ENCODE data around the gene CFD. TPM values are rescaled to one million over a fixed set of nuclear protein-coding genes. Genes with fewer than 3 reads are reported as not detected.

Gene CFD
- total RNA-seq, 1 donor from 2014 or later, result not detected

DNA sequence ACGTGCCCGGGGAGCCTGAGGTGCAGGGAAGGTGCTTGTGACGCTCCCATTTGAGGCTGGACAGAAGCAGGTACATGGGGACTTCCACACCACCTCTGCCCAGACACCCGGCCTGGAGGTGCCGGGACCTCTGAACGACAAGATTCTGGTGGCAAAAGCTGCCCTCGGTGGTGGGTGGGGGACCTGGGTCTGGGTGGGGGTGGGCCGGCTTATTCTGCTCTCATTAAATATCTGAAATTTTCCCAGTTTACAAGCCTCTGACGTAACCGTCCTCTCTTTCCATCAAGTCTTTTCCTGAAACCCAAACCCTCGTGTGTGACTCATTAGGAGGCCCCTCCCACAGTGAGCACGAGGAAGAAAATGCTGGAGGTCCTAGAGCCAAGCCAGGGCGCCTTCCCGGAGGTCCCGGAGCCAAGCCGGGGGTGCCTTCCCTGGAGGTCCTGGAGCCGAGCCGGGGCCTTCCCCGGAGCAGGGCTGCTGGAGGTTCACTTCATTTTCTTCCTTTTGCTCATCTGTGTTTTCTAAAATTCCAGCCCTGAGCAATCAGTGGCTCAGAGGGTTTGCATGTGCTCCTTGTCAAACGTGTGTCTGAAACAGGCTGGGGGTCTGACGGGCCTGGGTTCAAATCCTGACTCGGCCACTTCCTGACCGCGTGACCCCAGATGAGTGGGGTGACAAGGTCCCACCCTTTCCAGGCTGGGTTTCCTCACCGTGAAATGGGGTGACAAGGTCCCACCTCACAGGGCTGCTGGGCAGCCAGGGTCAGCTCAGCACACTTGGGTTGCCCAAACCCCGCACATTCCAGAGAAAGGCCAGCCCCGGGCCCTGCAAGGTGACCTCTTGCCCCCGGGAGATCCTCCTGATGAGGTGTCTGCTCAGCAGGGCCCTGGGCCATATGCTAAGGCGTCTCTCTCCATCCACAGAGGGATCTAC, 10.0 kb downstream of the CFD start:
- Mint-ChIP-seq H3K9me3 (no peaks in the 10 kb centered on the region), H3K4me3 (peak overlapping the region; percentile 41), H3K27ac (no peak overlapping the region), H3K4me1 (peaks cover 10% of the 10 kb centered on the region), H3K36me3 (peaks cover 11% of the 10 kb centered on the region), H3K27me3 (ENCODE audit: insufficient read depth, low read depth) (peaks cover 9% of the 10 kb centered on the region)
- Histone ChIP-seq H3K4me1 (peaks cover 7% of the 10 kb centered on the region), H3F3A (ENCODE audit: low read depth) (peaks cover 35% of the 10 kb centered on the region), H3K9ac (no peak overlapping the region), H3K27ac (no peak overlapping the region), H3K9me3 (ENCODE audit: low read depth) (no peaks in the 10 kb centered on the region), H4K20me1 (ENCODE audit: low read depth) (peaks cover 27% of the 10 kb centered on the region), H3K4me3 (no peak overlapping the region), H2AFZ (replicated peaks) (no peak overlapping the region), H3K79me2 (ENCODE audit: low read depth) (no peaks in the 10 kb centered on the region), H3K27me3 (no peaks in the 10 kb centered on the region), H3K4me2 (no peak overlapping the region), H3K36me3 (no peaks in the 10 kb centered on the region)
- no peak for DNase-seq (ENCODE audit: low spot score)
- no peak for TF ChIP-seq EZH2phosphoT487 (IDR thresholded peaks at IDR 0.05)
- no peak for TF ChIP-seq EZH2 (IDR thresholded peaks at IDR 0.05)
- no peak for TF ChIP-seq CTCF (IDR thresholded peaks at IDR 0.05)

DNA sequence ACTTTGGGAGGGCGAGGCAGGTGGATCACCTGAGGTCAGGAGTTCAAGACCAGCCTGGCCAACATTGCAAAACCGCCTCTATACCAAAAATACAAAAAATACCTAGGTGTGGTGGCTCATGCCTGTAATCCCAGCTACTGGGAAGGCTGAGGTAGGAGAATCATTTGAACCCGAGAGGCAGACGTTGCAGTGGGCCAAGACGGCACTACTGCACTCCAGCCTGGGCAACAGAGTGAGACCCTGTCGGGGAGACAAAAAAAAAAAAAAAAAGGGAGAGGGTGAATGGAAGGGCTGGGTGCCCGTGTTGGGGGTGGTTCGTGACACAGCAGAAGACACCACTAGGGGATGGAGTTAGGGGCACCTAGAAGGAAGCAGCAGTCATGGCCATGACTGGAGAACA, 10.8 kb downstream of the CFD start:
- Mint-ChIP-seq H3K27ac (peak overlapping the region; percentile 59), H3K27me3 (ENCODE audit: insufficient read depth, low read depth) (peaks cover 8% of the 10 kb centered on the region), H3K4me1 (peaks cover 10% of the 10 kb centered on the region), H3K36me3 (peaks cover 11% of the 10 kb centered on the region), H3K9me3 (no peaks in the 10 kb centered on the region), H3K4me3 (no peak overlapping the region)
- no peak for DNase-seq (ENCODE audit: low spot score)
- peaks cover 7% of the 10 kb centered on the region for H3K4me1 ChIP-seq
- peaks cover 24% of the 10 kb centered on the region for H4K20me1 ChIP-seq (ENCODE audit: low read depth)
- H3K36me3 ChIP-seq, result no peaks in the 10 kb centered on the region
- TF ChIP-seq EZH2phosphoT487 (IDR thresholded peaks at IDR 0.05), result no peak
- no peak for TF ChIP-seq CTCF (IDR thresholded peaks at IDR 0.05)
- no peak for TF ChIP-seq EZH2 (IDR thresholded peaks at IDR 0.05)
- no peak overlapping the region for H3K4me3 ChIP-seq
- no peak overlapping the region for H3K27ac ChIP-seq
- no peak overlapping the region for H2AFZ ChIP-seq (replicated peaks)
- no peaks in the 10 kb centered on the region for H3K27me3 ChIP-seq
- H3F3A ChIP-seq (ENCODE audit: low read depth), result peaks cover 35% of the 10 kb centered on the region
- H3K9me3 ChIP-seq (ENCODE audit: low read depth), result no peaks in the 10 kb centered on the region
- no peak overlapping the region for H3K4me2 ChIP-seq
- no peaks in the 10 kb centered on the region for H3K79me2 ChIP-seq (ENCODE audit: low read depth)
- H3K9ac ChIP-seq, result no peak overlapping the region

GRCh38 chr19:870963-871401, 11.5 kb downstream of the CFD start:
- Histone ChIP-seq H4K20me1 (ENCODE audit: low read depth) (peaks cover 21% of the 10 kb centered on the region), H3K4me2 (no peak overlapping the region), H3K4me1 (peaks cover 7% of the 10 kb centered on the region), H3K4me3 (no peak overlapping the region), H3K79me2 (ENCODE audit: low read depth) (no peaks in the 10 kb centered on the region), H2AFZ (replicated peaks) (no peak overlapping the region), H3K27ac (peak overlapping the region; percentile 53), H3K36me3 (no peaks in the 10 kb centered on the region), H3K27me3 (no peaks in the 10 kb centered on the region), H3K9ac (no peak overlapping the region), H3F3A (ENCODE audit: low read depth) (peaks cover 30% of the 10 kb centered on the region), H3K9me3 (ENCODE audit: low read depth) (no peaks in the 10 kb centered on the region)
- H3K9me3 Mint-ChIP-seq, result no peaks in the 10 kb centered on the region
- DNase-seq (ENCODE audit: low spot score), result no peak
- H3K27me3 Mint-ChIP-seq (ENCODE audit: insufficient read depth, low read depth), result peaks cover 5% of the 10 kb centered on the region
- TF ChIP-seq EZH2phosphoT487 (IDR thresholded peaks at IDR 0.05), result no peak
- H3K27ac Mint-ChIP-seq, result no peak overlapping the region
- H3K36me3 Mint-ChIP-seq, result peaks cover 11% of the 10 kb centered on the region
- no peak overlapping the region for H3K4me3 Mint-ChIP-seq
- peaks cover 7% of the 10 kb centered on the region for H3K4me1 Mint-ChIP-seq
